H54 (cell line): Measurements from ENCODE around the gene FRAT2.

Experiments
- DNase-seq: peaks from one replicate; pipeline ENCODE4 v3.0.0; 2011; ENCODE audit warnings: low spot score, mixed read lengths; ENCODE audit not compliant: insufficient read length
- FAIRE-seq: peaks from 3 replicates; lab custom pipeline; 2011; peaks lifted over from hg19 to GRCh38; lab: Jason Lieb, UNC
- POLR2A ChIP-seq: IDR thresholded peaks from 2 replicates; pipeline ENCODE4 v1.6.1; 2011; ENCODE audit warnings: low read depth, mild to moderate bottlenecking, low read length

Gene FRAT2

DNA sequence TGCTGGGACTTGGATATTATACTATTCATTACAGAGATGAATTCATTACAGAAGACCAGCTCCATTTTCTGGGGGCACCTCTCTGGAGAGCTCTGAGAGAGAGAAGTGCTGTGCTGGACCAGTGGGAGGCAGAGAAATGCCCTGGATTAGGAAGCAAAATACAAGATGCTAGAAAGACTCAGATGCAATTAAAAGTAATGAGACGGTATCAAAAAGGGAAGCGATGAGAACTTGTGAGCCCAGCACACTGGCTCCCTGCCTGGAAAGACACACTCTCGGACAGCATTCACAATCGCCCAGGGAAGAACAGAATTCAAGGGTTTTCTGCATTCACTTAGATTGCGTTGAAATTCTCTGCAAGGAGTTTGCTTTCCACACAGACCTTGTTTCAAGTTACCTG lies 3.5 kb upstream of the FRAT2 start:
- no peak for FAIRE-seq
- no peak for TF ChIP-seq POLR2A
- DNase-seq, result no peak

DNA sequence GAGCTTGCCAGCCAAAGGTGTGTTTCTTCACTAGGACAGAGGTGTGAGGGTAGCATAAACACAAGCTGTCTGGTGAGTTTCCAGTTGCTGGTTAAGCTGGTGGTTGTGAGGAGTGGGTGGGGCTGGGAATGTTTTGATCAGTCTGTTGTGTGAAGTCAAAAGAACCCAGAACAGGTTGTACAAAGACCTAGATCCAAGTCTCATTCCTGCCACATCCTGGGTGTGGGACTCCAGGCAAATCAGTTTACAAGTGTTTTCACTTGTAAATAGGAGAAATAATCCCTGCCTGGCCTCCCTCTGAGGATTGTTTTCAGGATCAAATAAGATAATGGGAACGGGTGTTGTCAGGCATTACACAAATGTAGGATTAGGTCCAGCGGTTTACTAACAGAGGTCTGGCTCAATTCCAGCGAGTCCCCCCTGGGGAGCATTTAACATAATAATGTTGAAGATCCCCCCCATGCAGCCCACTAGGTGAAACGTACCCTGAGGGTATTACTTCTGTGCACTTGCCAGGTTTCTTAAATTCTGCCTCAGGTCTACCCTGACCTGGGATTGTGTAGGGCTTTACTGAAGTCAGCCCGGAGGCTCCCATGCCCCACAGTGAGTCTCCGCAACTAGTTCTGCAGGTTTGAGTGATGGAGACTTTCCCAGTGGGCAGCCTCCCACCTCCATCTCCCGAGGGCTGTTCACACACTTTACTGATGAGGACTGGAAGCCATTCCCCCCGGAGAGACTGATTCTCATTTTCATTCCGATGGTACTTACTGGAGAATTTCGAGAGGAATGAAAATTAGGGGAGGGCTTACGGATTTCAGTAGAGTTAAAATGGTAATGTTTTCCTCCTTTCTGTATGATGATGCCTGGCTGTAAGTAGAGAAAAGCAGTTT lies 2.7 kb upstream of the FRAT2 start:
- DNase-seq (no peak), FAIRE-seq (no peak)
- TF ChIP-seq POLR2A, result no peak

DNA sequence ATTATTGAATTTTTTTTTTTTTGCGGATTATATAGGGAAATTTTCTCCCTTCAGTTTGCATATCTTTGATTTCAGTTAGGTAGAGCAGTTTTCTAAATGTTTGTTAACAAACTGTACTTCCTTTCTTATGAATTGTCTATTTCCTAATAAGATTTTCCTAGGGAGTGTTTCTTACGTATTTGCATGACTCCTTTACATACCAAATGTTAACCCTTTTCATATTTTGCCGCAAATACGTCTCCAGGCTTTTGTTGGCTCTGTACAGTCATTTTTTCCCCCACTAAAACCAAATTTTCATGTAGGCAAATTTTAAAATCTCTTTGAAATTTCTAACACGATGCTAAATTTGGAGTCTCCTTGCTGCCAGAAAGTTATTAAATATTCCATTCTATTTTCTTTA lies 1.9 kb upstream of the FRAT2 start:
- no peak for DNase-seq
- TF ChIP-seq POLR2A, result no peak
- FAIRE-seq, result no peak

DNA sequence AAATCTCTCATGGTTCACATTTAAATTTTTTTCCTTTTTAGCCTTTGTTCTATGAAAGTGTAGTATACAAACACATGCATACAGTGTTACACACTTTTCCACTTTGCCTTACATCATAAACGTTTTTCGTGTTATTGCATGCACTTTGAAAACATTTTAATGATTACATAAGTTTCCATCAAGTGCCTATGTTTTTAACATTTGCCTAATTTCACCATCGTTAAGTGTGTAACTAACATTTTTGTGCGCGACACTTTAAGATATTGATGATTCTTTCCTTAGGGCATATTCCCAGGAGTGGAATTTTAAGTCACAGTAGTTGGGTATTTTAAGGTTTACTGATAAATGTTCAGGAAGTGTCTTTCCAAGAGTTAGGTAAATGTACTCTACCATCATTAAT lies 1.5 kb upstream of the FRAT2 start:
- TF ChIP-seq POLR2A, result no peak
- FAIRE-seq, result no peak
- DNase-seq, result no peak

DNA sequence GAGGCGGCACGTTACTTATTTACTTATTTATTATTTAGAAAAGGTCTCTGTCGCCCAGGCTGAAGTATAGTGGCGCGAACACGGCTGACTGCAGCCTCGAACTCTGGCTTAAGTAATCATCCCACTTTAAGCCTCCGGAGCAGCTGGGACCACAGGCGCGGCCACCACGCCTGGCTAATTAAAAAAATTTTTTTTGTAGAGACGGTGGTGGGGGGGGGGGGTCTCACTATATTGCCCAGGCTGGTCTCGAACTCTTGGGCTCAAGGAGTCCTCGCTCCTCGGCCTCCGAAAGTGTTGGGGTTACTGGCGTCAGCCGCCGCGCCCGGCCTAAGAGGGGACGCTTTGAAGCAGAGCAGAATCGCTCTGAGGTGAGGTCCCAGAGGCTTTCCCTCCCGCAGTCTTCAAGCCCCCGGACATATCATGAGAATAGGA lies 675 bp upstream of the FRAT2 start:
- no peak for TF ChIP-seq POLR2A
- no peak for FAIRE-seq
- DNase-seq, result no peak

DNA sequence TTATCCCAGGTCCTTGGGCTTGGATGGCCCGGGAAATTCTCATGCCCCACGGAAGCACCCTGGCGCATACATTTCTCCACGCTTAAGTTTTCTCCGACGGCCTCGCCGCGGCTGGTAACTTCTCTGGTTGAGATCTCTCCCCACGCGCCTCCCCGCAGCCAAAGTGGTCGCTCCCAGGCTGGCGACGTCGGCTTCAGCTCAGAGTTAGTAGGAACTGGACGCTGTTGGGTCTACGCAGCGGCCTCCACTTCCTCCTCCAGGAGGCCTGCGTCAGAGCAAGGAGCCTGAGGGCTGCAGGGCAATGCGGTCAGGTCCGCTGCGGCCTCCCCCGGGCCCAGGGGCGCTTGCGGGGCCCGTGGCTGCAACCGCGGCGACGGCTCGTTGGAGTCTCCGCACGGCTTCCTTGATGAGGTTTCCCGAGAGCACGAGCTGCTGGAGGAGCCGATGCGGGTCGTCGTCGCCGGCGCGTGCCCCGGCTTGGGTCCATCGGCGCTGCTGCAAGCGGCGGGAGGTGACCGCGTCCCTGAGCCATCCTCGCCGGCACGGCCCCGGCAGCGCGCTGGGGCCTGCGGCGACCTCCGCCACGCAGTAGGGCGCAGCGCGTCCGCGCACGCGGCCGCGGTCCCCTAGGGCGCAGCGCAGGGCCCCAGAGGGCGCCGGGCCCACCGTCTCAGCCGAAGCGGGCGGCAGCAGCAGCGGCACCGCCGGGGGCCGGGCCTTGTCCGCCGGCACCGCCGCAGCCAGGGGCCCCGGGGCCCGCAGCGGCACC lies 744 bp downstream of the FRAT2 start:
- DNase-seq (no peak), FAIRE-seq (no peak)
- TF ChIP-seq POLR2A, result no peak

DNA sequence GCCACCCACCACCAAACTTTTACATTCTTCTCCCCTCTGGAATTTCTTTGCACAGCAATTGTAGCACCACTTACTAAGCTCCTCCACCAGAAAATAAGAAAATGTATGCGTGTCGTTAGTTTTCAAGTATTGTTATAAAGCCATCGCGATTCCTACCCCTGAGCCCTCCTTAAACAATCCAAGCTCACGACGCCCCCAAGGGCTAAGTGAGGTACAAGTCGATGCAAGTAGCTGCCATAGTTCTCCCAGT lies 1.3 kb downstream of the FRAT2 start:
- TF ChIP-seq POLR2A, result no peak
- DNase-seq (no peak), FAIRE-seq (no peak)

DNA sequence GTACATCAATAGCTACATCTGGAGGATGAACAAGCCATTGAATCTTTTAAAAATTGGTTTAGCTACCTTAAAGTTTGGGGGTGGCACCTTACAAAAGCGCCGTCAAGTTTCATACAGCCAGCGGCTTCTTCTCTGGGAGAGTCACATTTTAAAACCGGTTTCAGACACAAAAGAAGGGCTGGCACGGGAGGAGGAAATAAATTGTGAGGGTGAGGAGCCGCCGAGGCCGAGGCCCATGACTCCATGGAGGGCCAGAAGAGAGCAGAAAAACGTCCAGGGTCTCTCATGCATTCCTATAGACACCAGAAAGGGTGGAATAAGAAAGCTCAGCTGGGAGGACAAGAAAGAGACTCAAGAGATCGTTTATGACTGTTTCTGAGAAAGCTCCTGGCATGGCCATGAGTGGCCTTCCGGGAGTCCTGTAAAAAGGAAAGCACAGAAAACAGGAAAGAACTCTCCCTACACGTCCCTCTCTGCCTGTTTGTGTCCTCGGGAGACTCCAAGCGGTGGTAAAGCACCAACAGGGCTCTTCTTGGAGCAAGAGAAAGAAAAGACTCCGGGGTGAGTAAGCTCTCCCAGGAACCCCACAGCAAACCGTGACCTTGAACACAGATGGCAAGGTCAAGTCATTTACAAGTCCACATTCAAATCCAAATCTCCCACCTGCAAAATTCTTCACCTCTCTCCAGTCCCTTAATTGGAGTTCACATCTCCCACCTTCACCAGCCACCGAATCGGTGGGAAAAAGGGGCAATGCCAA lies 1.8 kb downstream of the FRAT2 start:
- FAIRE-seq, result no peak
- TF ChIP-seq POLR2A, result no peak
- DNase-seq, result no peak

DNA sequence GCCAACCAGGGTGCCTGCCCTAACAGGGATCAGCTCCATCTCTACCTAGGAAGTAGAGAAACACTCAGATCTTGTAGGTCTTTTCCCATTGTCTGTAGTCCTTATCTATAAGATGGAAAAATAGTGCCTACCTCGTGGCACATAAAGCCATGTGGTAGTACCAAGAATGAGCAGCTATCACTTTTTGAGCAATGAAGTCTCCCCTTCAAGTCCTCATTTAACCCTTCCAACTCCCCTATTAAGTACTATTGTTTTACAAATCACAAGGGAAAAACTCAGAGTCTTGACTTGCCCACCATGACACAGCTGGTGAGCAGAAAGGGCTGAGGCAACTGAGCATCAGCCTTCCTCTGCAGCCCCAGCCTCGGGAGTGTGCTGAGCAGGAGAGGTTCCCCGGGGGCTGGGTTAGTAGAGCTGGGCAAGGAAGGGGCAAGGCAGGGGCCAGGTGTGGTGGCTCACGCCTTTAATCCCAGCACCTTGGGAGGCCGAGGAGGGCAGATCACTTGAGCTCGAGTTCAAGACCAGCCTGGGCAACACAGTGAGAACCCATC lies 3.3 kb downstream of the FRAT2 start:
- no peak for TF ChIP-seq POLR2A
- DNase-seq (no peak), FAIRE-seq (no peak)

DNA sequence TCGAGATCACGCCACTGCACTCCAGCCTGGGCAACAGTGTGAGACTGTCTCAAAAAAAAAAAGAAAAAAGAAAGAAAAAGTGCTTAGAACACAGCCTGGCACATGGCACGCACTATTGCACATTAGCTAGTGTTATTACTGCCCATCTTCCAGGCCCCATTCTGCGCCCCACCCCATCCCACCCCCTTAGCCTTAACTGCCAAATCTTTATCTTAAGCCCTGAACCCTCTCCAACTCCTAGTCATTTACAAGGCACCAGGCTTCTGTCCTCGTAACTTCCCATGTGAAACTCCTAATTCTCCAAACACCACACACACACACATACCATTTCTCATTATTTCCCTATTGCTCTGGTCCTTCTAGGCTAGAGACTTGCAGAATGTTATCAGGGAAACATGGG lies 4.8 kb downstream of the FRAT2 start:
- DNase-seq, result no peak
- no peak for FAIRE-seq
- TF ChIP-seq POLR2A, result no peak

DNA sequence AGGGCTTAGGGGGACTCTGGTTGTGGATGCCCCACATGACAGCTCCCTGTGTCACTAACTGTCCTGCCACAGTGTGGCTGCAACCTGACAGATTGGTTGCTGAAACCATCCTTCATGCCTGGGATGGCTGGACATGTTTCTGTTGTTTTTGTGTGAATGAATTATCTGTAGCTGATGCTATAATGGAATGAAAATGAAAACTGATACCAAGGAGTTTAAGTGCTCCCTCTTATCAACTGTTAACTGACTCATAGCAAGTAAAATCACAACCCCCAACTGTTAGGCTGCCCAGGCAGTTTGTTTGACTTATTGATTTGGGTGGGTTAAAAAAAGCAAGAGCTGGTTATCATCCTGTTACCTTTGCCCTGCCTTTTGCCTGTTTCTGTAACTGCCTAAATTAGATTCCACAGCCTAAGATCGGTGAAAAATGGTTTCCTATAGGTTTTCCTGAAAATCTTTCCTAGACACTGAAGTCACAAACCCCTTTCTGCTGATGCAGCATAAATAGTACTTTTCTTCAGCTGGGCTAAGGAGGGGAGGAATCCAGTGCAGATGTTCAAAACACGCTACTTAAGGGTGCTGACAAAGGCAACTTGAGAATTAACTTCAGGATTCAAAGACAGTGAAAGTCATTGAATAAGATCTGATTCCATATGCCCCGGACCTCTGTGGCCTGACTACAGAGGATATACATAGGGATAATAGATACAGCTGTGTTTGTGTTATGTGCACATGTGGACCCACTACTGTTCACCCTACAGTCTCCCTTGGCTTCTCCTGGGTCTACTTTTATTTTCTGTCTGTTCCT lies 5.7 kb downstream of the FRAT2 start:
- DNase-seq, result no peak
- no peak for FAIRE-seq
- TF ChIP-seq POLR2A, result no peak

DNA sequence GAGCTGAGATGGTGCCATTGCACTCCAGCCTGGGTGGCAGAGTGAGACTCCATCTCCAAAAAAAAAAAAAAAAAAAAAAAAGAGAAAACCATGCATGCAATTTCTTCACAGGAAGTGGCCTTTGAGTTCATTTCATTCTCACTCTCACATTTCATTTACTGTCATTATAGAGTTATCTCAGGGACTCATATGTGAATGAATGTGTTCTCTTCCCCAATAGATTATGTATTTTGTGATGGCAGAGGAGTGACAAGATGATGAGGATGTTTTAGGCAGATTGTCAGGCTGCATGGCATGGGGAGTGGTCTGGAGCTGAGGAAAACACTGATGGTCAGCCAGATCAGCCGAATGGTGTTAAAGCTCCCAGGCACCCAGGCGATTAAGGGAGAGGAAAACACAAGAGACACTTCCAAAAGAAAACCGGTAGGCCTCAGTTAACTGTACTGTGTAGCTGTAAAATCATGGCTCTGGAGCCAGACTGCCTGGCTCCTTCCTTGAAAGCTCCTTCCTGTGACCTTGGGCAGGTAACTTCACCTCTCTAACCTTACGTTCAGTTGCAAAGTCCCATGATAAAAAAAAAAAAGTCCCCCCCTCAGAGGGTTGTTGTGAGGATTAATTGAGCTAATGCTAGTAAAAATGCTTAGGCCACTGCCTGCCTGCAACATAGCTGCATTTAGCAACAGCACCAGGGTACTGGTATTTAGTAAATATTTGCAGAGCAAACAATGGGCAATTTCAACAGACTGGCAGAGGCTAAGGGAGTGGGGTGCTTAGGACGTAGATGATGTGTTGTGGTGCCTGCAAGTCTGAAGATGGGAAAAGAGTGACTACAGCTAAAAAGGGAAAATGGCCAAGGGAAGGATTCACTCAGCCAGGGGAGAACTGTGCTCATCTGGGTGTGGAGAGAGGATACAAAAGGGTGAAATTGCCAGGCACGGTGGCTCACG lies 6.9 kb downstream of the FRAT2 start:
- no peak for DNase-seq
- TF ChIP-seq POLR2A, result no peak
- FAIRE-seq, result no peak
